Neural progenitor cell (in vitro differentiated cells): Measurements from ENCODE around the gene CDK5RAP2.

Source experiments
- CTCF ChIP-seq: fragments of 200-600 bp; sonication (generic); IDR thresholded peaks from 2 replicates; pipeline ENCODE4 v1.5.1; 2017; ENCODE audit warnings: antibody characterized with exemption, mild to moderate bottlenecking
- EZH2 ChIP-seq: fragments of 200-600 bp; sonication (generic); IDR thresholded peaks from 2 replicates; pipeline ENCODE4 v1.6.1; 2017; ENCODE audit warnings: antibody characterized with exemption, mild to moderate bottlenecking, moderate library complexity
- EZH2phosphoT487 ChIP-seq: fragments of 200-600 bp; sonication (generic); IDR thresholded peaks from 2 replicates; pipeline ENCODE4 v1.6.1; 2017; ENCODE audit warnings: antibody characterized with exemption

GRCh38 chr9:120621941-120622340, 42.0 kb upstream of the CDK5RAP2 start:
- TF ChIP-seq CTCF (no peak), EZH2 (no peak), EZH2phosphoT487 (no peak)
